Ovary (tissue), 3 donors: ENCODE measurements around the gene KCNJ16.

ENCODE experiments used
- CTCF ChIP-seq, 3 donors: fragments of 450-650 bp in 2 of 3; fragments of 200-600 bp in 1 of 3; IDR thresholded peaks; one replicate each; pipeline versions ENCODE4 v1.5.1 to v1.8.0; 2016 to 2022; ENCODE audit warnings: antibody characterized with exemption in 3 of 3, mild to moderate bottlenecking in 1 of 3
- EP300 ChIP-seq: sonication (generic); formaldehyde crosslinking; IDR thresholded peaks from one replicate; pipeline ENCODE4 v1.6.1; 2017; ENCODE audit warnings: antibody characterized with exemption
- POLR2A ChIP-seq: fragments of 450-650 bp; IDR thresholded peaks from one replicate; pipeline ENCODE4 v1.6.1; 2017; ENCODE audit warnings: antibody characterized with exemption, mild to moderate bottlenecking, moderate library complexity
- donor health status: DM: no; HTN: no; CAD: no.

GRCh38 chr17:70028397-70028796 is 46.6 kb upstream of the KCNJ16 start:
- TF ChIP-seq CTCF (IDR thresholded peaks at IDR 0.05) (no peak), EP300 (no peak), POLR2A (no peak)
